HL-60/S4 (cell line): ENCODE data around the gene POU3F1.

Source experiments
- in situ Hi-C: fragments of 300-500 bp; cut with MboI; formaldehyde crosslinking; loops from 2 replicates; pipeline ENCODE4 v1.14.3; 2022; ENCODE audit warnings: low sequenced_read_pairs

POU3F1 gene

DNA sequence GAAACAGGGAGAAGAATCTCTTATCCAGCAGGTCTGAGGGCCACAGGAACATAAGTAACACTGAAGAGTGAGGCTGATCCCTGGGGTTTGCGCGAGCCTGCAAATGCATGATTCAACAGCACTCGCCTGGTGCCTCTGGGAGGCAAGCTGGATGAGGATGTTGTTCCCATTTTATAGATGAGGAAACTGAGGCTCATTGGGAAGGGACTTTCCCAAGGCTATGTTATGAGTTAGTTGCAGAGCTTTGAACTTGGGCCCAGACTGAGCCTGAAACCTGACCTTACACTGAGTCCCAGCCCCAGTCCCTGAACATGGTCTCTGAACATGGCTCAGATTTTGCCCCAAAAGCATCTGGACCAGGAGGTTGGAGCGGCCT lies 27.7 kb upstream of the POU3F1 start:
- in situ Hi-C loops: no loop called here

DNA sequence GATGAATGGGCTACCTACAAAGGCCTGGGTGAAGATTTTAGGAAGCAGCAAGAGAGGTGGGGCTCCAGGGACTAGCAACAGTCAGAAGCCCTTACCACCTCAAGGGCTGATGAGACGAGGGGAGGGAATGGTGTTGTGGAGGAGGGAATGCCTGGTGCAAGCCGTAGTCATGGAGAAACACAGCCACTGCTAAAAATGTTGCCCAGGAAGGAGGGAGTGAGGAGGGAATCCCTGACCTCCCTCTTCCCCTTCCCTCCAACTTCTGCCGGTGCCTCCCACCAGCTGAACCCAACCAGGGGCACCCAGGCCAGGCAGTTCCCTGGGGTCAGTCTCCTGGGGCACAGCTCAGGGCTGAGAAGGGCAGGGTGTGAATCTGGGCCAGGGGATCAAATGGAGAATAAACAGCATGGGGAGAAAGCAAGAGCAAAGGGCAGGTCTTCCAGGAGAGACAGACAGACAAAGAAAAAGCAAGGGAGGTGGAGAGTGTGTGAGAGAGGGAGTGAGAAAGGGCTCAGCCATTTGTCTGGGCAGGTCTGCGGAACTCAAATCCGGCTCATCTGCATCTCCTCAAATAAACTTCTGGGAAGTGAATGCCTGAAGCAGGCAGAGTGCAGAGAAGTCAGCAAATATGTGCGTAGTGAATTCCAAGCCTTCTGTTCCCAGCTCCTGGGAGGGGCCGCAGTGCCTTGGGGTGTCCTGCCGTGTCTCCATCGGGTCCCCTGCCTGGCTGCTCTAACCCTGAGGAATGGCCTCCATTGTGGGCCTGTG lies 27.1 kb upstream of the POU3F1 start:
- in situ Hi-C loops: no loop called here

DNA sequence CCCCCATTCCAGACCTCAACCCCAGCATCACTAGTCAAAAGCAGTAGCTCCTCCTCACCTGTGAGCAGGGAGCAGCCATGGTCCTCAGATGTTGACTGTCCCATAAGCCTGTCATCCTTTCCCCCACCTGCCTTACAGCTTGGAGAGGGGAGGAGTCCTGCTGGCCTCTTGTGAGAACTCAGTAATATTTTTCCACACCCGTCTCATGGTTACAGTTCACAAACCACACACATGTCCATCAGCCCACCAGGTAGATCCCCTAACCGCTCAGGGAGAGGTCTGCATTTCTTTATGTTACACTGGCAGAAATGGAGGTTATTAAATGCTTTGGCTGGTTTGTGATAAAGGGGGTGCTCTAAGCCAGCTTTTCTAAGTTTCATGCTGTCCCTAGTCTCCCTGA lies 26.3 kb upstream of the POU3F1 start:
- in situ Hi-C loops: no loop called here

DNA sequence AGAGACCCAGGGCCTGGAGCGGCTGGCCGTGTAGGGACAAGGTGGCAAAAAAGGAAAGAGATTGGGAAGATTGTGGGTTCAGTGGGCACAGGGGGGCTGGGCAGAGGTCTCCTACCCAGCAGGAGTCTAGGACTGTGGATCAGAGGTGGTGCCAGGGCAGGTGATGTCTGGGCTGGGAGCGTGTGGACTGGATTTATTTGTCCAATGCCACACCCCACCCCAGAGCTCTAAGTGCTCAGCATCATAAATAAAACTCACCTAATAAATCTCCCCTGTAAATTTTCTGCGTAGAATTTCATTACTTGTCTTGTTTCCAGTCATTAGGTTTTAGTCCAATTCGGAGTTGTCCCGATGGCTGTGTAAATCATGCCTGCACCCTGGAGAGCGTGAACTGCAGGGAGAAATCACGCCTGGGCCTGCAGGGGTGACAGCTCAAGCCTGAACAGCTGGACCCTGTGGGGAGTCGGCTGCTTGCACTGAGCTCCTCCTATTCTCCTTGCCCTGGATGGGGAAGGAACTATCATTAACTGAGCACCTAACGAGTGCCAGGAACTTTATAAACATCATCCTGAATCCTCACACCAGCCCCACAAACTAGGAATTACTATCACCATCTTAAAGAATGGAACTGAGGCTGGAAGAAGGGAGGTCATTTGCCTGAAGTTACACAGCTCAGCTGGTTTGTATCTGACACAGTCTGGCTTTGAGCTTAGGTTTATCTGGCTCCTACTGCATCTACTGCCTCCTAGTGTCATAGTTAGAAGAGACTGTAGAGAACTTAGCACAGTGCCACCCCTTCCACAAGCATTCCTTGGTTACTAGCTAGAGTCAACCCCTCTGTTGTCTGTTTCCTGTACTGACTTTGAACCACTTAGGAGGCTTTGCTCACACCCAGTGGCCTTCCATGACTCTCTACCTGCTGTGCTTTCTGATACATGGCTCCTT lies 25.0 kb upstream of the POU3F1 start:
- in situ Hi-C loops: no loop called here

DNA sequence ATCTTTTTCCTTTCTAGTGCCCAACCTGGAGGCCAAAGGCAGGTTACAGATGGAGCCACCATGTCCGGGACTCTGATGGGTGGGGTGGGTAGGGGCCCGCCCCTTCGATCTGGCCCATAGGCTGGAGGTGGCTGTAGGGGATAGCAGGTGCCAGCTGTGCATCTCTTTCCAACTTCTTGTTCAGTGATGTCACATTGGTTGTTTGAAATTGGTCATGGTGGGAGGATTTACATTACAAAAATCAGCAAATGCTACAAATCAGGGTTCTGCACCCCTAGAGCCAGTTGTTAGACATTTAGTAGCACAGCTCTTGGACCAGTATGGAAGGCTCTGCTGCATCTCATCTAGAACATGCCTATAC lies 22.4 kb upstream of the POU3F1 start:
- in situ Hi-C loops: no loop called here

DNA sequence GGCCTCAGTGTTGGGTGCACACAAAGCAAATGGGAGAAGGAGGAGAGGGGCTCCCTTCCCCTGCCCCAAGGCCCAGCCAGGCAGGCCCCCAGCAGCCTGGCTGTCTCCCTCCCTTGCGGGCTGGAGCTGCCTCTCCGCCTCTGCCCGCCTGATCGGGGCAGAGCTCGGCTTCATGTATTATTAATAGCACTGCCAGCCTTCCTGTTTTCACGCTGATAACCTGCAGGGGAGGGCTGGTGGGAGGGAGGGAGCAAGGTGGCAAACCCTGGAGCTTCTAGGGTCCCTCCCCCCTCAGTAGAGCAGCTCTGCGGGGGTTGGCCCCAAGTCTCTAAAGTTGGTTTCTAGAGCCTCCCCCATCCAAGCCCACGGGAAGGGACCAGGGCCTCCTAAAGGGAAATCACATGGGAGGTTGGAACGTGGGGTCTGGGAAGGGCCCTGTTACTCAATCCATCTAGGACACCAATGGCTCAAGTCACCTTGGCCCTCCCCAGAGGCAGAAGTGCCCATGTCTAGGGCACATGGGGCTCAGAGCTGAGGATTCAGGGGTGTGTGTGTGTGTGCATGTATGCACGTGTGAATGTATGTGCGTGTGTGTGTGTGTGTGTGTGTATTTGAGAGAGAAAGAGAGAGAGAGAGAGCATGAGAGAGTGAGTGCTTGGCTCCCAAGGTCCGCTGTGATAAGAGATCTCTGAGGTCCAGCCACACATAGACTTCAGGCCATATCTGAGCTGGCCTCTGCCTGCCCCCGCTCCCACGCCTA lies 21.8 kb upstream of the POU3F1 start:
- in situ Hi-C loops: no loop called here

DNA sequence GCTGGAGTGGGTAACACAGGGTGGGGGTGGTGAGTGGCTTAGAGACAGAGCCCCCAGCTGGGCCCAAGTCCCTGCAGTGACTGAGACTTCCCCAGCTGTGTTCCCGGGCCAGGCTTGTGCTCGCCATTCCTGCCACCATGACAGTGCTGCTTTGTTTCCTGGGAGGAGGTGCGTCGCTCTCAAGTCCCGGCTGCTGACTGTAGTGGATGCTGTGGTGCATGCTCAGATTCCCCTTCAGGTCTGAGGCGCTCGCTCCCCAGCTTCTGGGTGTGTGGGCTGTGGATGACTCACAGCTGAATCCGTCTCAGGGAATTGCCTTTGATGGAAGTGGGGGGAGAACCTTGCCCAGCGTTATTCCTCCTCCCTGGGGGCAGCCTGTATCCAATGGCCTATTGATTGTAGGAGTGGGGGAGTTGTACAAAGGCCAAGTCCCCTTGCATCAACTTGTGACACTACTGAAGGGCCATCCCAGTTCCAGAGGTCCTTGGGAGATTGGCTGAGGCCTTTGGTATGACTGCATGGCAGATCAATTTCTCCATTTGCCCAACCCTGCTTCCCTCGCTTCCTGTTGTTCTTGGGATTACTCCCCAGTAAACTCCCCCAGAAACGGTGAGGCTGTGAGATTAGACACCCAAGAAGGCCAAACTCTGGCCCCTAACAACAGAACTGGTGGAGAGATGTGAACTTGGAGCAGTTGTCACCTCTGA lies 17.8 kb upstream of the POU3F1 start:
- in situ Hi-C loops: no loop called here

DNA sequence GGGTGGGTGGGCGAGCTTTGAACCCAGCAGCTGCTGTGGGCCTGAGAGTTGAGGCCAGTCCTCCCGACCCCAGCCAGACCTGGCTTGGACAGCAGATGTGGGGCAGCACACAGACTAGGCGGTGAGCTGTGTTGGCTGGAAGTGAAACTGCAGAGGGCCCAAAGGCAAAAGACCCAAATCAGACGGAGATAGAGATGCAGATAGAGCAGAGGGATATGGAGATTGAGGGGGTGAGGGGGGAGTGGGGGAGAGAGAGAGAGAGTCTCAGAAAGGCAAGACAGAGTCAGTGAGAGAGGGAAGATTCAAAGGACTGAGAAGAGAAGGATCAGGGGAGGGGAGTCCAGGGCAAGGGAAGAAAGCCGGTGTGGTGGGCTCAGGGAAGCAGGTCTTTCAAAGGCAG lies 17.0 kb upstream of the POU3F1 start:
- in situ Hi-C loops: no loop called here

DNA sequence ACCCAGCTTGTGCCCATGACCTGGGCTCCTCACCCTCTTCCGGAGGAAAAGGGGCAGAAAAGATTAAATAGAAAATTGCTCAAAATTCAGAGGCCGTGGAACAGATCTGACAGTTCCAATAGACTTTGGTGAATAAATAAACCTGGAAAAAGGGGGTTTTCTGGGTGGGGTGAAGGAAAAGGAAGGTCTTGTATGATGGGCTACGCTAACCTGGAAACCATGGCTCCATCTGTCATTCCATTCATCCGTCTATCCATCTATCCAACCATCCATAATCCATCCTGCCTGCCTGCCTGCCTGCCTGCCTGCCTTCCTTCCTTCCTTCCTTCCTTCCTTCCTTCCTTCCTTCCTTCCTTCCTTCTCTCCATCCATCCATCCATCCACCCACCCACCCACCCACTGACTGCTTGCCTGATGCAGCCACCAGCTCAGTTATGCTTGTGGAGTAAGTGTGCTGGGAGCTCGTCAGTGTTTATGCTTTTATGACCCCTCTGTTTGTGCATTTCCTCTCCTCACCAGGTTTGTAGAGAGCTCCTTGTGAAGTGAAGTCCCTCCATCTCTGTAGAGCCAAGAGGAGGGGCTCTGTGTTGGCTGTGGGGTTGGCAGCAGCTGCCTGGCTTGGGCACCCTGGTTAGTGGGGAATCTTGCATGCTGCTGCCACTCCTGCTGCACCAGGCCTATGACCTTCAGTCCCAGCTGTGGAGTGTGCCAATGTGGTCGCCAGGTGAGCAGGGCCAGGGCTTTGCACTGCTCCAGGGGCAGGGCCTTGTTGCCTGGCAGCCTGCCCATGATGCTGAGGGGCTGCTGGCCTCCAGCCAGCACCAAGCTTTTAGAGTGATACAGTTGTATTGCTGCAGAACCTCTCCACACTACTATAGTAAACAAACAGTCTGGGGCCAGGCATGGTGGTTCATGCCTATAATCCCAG lies 16.0 kb upstream of the POU3F1 start:
- in situ Hi-C loops: no loop called here

DNA sequence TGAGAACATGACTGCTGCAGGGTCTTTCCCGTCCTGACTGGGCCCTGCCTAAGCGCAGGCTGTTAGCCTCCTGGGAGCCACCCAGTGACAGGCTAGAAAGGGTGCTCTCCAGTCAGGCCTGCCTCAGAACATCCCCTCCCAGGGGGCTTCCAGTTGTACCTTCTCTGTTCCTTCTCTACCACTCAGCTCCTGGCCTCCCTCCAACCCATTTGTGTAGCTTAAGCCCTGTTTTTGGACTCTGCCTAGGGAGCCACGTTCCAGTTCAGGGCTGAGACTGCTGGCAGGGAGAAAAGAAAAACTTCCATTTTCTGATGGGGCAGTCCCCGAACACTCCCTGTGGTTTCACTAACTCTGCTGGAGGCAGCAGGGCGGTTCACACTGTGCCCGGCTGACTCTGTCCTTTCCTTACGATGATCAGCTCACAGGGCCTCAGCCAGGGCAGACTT lies 15.3 kb upstream of the POU3F1 start:
- in situ Hi-C loops: no loop called here

DNA sequence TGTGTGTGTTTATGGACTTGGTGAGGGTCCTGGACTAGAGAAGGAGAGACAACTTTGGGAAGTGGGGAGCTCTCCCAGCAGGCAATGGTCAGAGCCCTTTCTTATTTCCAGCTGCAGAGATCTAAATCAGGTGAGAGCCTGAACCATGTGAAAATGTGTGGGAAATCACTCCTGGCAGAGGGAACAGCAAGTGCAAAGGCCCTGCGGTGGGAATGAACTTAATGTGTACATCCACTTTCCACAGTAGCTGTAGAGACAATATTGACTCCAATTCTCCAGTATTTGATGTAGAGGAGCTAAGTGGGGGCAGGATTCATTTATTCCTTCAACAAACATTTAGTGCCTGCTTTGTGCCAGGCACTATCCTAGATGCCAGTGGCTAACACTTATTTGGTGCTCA lies 14.7 kb upstream of the POU3F1 start:
- in situ Hi-C loops: no loop called here

DNA sequence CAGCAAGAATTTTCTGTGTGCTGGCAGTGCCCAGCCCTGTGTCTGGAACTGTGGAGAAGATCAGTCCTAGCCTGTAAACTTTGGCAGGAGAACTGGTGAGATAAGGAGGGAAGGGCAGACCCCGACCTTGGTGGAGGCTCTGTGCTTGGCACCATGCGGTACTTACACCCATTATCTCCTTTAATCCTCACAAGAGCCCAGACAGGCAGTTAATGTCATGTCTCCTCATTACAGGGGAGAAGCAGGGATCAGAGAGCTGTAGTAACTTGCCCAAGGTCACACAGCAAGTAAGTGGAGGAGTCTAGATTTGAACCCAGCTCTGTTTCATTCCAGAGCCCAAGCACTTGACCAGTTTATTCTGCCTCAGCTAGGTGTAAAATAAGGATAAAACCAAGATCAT lies 13.9 kb upstream of the POU3F1 start:
- in situ Hi-C loops: no loop called here

DNA sequence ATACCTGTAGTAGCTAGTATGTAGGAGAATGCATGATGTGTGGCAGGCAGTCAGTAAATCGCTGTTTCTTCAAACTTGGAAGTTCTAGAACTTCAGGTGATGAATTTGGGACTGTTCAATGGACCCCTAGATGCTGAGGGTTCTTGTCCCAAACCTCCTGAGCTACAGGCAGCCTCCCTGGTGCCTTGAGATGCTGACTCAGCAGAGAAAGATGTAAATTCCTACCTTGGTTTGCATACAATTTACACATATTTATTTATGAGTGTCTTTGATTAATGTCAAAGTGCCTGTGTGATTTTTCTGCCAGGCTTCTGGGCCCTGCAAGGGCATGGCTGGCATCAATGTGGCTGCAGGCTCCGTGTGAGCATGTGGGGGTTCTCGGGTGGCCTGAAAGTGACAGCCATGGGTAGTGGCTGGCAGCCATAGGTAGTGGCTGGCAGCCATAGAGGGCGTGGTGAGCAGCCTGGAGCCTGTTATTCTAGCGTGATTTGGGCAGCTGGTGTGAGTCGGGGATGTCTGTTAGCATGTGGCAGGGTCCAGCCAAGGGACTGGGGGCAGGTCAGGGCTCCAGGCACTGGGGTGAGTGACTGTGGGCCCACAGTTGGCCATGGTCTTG lies 13.2 kb upstream of the POU3F1 start:
- in situ Hi-C loops: no loop called here

DNA sequence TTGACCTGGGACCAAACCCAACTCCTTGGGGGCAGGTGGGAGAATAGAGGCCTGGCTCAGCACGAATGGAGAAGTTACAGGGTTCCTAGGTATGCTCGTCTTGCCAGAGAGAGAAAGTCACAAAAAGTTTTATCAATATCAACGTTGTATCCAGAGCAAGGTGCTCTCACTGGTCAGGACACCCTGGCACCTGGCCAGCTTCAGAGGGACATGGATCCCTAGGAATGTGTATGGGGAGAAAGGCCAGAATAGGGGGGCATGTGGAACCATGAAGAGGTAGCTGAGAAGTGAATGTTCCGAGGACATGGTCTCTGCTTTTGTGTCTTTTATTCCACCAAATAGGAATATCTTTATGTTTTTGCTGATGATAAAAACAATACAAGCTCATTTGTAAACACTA lies 9.4 kb upstream of the POU3F1 start:
- in situ Hi-C loops: no loop called here

DNA sequence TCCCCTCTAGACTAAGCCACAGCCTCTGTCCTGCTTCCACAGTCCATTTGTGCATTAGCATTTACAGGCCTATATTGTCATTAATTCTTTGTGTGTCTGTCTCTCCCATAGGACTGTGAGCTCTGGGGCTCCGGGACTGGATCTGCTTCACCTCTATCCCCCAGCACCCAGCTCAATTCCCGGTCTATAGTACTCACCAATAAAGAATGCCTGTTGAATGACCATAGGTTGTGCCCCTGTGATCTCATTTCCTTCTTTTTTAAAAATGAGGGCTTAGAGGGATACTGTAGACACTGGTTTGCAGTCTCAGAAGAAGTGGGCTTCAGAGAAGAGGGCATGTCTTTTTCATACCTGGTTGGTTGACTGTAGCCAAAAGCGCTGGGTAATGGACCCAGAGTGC lies 8.8 kb upstream of the POU3F1 start:
- in situ Hi-C loops: no loop called here

DNA sequence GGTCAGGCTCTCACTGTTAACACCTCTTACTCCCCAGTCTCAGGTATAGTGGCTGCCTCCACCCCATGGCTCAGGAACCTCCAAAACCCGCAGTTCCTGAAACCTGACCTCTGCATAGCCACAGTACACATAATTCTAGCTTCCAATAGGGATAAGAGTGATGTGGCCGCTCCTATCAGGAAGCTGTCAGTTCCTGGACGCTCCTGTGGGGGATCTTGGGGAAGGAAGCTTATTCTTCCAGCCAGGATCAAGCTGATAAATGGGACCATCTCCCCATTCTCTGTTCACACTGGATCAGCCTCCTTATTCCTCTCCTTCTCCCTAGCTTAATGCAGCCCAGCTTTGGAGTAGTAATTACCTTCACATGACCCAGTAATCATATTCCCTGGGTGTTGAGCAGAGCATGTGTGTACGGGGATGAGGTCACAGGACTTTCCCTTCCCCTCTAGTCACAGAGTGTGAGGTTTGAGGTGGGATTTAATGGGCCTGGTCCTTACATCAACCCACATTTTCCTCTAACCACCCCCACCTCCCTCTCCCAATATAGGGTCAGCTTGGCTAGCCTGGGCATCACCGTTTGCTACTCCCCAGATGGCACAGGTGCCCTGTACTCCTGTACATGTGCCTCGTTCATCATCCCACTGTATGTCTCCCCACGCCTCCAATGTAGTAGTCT lies 7.0 kb upstream of the POU3F1 start:
- in situ Hi-C loops: no loop called here

DNA sequence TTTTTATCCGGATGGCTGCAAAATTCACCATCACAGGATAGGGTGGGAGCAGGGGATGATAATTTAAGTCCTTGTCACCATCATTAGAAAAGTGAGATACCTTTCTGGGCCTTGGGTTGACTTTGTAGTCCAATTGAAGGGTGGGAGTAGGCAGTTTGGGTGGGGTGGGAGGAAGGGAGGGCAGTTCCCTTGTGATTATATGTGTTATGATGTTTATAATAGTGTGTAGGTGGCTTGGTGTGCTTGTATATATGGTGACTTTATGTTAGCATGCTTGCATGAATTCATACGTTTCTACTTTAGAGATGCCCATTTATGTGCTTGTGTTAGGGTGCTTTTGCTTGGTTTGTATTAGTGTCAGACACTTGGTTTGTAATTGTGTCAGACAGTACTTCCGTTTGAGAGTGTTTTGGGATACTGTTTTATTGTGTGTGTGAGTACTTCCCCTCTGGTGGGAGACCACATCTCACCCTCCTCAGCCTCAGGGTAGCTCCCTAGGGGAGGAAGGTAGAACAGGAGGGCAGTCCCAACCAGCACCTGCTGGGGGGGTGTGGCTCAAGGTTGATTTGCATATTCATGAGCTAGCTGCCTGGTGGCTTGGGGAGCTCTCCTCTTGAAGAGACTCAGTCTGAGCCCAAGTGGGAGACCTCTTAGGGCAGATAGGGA lies 6.3 kb upstream of the POU3F1 start:
- in situ Hi-C loops: no loop called here

DNA sequence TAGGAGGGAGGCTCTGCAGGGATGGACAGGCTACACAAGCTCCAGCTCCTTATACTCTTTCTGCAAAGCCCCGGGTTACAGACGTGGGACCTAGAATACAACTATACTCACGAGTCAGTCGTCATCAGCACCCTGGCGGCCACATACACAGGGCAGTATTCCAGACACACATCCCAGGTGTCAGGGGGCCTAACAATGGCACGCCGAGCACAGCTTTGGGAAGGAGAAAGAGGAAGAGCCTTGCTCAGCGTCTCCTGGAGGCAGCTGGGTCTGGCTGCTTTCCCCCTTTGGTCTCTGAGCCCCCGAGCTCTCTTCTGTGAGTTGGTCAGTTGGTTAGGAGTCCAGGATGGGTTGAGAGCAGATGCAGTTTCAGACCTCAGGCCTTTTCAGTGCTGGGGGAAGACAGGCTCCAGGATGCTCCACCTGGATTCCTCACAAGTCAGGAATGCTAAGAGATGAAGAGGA lies 4.5 kb upstream of the POU3F1 start:
- in situ Hi-C loops: no loop called here
